IgD-negative memory B cell (primary cell): ENCODE measurements around the gene LIPE. TPM values are rescaled to one million over a fixed set of nuclear protein-coding genes. Genes with fewer than 3 reads are reported as not detected.
"Not testable (repeated sequence)": the region's sequence is repeated elsewhere in the genome, so short reads cannot be mapped to it uniquely, and the experiment has no call there.

Experiments used
- H3K27ac Mint-ChIP-seq, 3 donors: one replicate each; pipeline ENCODE4 v1.8.0; 2020 to 2022; ENCODE audit warnings: mild to moderate bottlenecking in 3 of 3, mixed read lengths in 3 of 3, moderate library complexity in 1 of 3
- H3K27me3 Mint-ChIP-seq: one replicate; pipeline ENCODE4 v1.8.0; 2021; ENCODE audit warnings: mixed read lengths
- H3K36me3 Mint-ChIP-seq: one replicate; pipeline ENCODE4 v1.8.0; 2020; ENCODE audit warnings: mild to moderate bottlenecking, mixed read lengths
- H3K4me1 Mint-ChIP-seq, 3 donors: one replicate each; pipeline ENCODE4 v1.8.0; 2020 to 2022; ENCODE audit warnings: mixed read lengths in 3 of 3, mild to moderate bottlenecking in 1 of 3
- H3K4me3 Mint-ChIP-seq, 4 donors: one replicate each; pipeline ENCODE4 v1.8.0; 2020 to 2022; ENCODE audit warnings: mild to moderate bottlenecking in 4 of 4, mixed read lengths in 4 of 4, moderate library complexity in 3 of 4
- H3K9me3 Mint-ChIP-seq, 3 donors: one replicate each; pipeline ENCODE4 v1.8.0; 2020 to 2021; ENCODE audit warnings: mixed read lengths in 3 of 3, mild to moderate bottlenecking in 1 of 3
- polyA plus RNA-seq: library from polyadenylated mRNA; unstranded; fragments of 300-500 nt; fragmentation: Illumina TruSeq; gene quantifications from one replicate; pipeline ENCODE4 v1.2.3, GENCODE V29; 2021

LIPE gene
- polyA plus RNA-seq, 1 donor from 2014 or later, result 15.0 TPM

GRCh38 chr19:42459926-42460325 lies 32.7 kb upstream of the LIPE start:
- no peaks in the 10 kb centered on the region for H3K27me3 Mint-ChIP-seq
- H3K36me3 Mint-ChIP-seq, result peaks cover 2% of the 10 kb centered on the region
- H3K4me3 Mint-ChIP-seq, result no peak overlapping the region
- H3K27ac Mint-ChIP-seq, result no peak overlapping the region
- peaks cover 4 to 20% (median 17%) of the 10 kb centered on the region in 3 donors for H3K4me1 Mint-ChIP-seq
- H3K9me3 Mint-ChIP-seq, result no peaks in the 10 kb centered on the region

- H3K4me1 Mint-ChIP-seq, result peaks cover 8 to 13% (median 9%) of the 10 kb centered on the region in 3 donors
- H3K27ac Mint-ChIP-seq, result no peak overlapping the region
- H3K36me3 Mint-ChIP-seq, result peaks cover 2% of the 10 kb centered on the region
- H3K9me3 Mint-ChIP-seq, result no peaks in the 10 kb centered on the region
- H3K27me3 Mint-ChIP-seq, result peaks cover 2% of the 10 kb centered on the region
- no peak overlapping the region for H3K4me3 Mint-ChIP-seq
Measured at GRCh38 chr19:42455621-42456081, 28.5 kb upstream of the LIPE start.

- Mint-ChIP-seq H3K27ac (no peak overlapping the region), H3K9me3 (no peaks in the 10 kb centered on the region), H3K27me3 (peaks cover 2% of the 10 kb centered on the region), H3K36me3 (peaks cover 2% of the 10 kb centered on the region), H3K4me3 (no peak overlapping the region), H3K4me1 (peaks cover 8 to 13% (median 9%) of the 10 kb centered on the region in 3 donors)
Measured at GRCh38 chr19:42455086-42455485, 27.9 kb upstream of the LIPE start.

GRCh38 chr19:42452590-42452989 lies 25.4 kb upstream of the LIPE start:
- no peak overlapping the region for H3K27ac Mint-ChIP-seq
- H3K36me3 Mint-ChIP-seq, result no peaks in the 10 kb centered on the region
- peaks cover 8 to 13% (median 9%) of the 10 kb centered on the region in 3 donors for H3K4me1 Mint-ChIP-seq
- H3K27me3 Mint-ChIP-seq, result peaks cover 2% of the 10 kb centered on the region
- no peaks in the 10 kb centered on the region for H3K9me3 Mint-ChIP-seq
- H3K4me3 Mint-ChIP-seq, result no peak overlapping the region

- Mint-ChIP-seq H3K4me3 (no peak overlapping the region), H3K27me3 (peaks cover 2% of the 10 kb centered on the region), H3K4me1 (peaks cover 4 to 13% (median 4%) of the 10 kb centered on the region in 3 donors), H3K36me3 (no peaks in the 10 kb centered on the region), H3K9me3 (no peaks in the 10 kb centered on the region), H3K27ac (no peak overlapping the region)
Measured at GRCh38 chr19:42450314-42450934, 23.2 kb upstream of the LIPE start.

GRCh38 chr19:42448306-42448705 lies 21.1 kb upstream of the LIPE start:
- H3K4me3 Mint-ChIP-seq, H3K4me1 Mint-ChIP-seq, H3K27me3 Mint-ChIP-seq, H3K9me3 Mint-ChIP-seq, H3K36me3 Mint-ChIP-seq, H3K27ac Mint-ChIP-seq: not testable (repeated sequence)

- Mint-ChIP-seq H3K9me3 (no peaks in the 10 kb centered on the region), H3K36me3 (peaks cover 2% of the 10 kb centered on the region), H3K27ac (no peak overlapping the region), H3K27me3 (no peaks in the 10 kb centered on the region), H3K4me1 (peaks cover 0 to 3% (median 0%) of the 10 kb centered on the region in 3 donors), H3K4me3 (no peak overlapping the region)
Measured at GRCh38 chr19:42445948-42446347, 18.8 kb upstream of the LIPE start.

GRCh38 chr19:42443944-42444398 lies 16.8 kb upstream of the LIPE start:
- Mint-ChIP-seq H3K4me3 (no peak overlapping the region), H3K9me3 (no peaks in the 10 kb centered on the region), H3K36me3 (peaks cover 2% of the 10 kb centered on the region), H3K27ac (no peak overlapping the region), H3K27me3 (peaks cover 2% of the 10 kb centered on the region), H3K4me1 (peaks cover 3 to 9% (median 5%) of the 10 kb centered on the region in 3 donors)

GRCh38 chr19:42442833-42443232 lies 15.6 kb upstream of the LIPE start, which contains the start of gene CXCL17:
CXCL17 (minus strand) TSS chr19:42442946; CDS start chr19:42442832, 114 bp downstream.
- Mint-ChIP-seq H3K9me3 (no peaks in the 10 kb centered on the region), H3K27me3 (peaks cover 4% of the 10 kb centered on the region), H3K4me3 (no peak within 1 kb of the TSS), H3K27ac (no peak within 1 kb of the TSS), H3K4me1 (peaks cover 3 to 12% (median 7%) of the 10 kb centered on the region in 3 donors), H3K36me3 (peaks cover 2% of the 10 kb centered on the region)

- peaks cover 3 to 12% (median 7%) of the 10 kb centered on the region in 3 donors for H3K4me1 Mint-ChIP-seq
- H3K27ac Mint-ChIP-seq, result peak overlapping the region in 1 of 3 donors; percentile 13
- peaks cover 2% of the 10 kb centered on the region for H3K36me3 Mint-ChIP-seq
- H3K4me3 Mint-ChIP-seq, result no peak overlapping the region
- peaks cover 4% of the 10 kb centered on the region for H3K27me3 Mint-ChIP-seq
- no peaks in the 10 kb centered on the region for H3K9me3 Mint-ChIP-seq
Measured at GRCh38 chr19:42441049-42441445, 13.9 kb upstream of the LIPE start.

- Mint-ChIP-seq H3K27me3 (peaks cover 4% of the 10 kb centered on the region), H3K4me1 (peaks cover 3 to 12% (median 7%) of the 10 kb centered on the region in 3 donors), H3K27ac (peak overlapping the region in 1 of 3 donors; percentile 2), H3K9me3 (no peaks in the 10 kb centered on the region), H3K36me3 (peaks cover 2% of the 10 kb centered on the region), H3K4me3 (peak overlapping the region in 1 of 4 donors; percentile 13)
Measured at GRCh38 chr19:42440357-42441048, 13.3 kb upstream of the LIPE start.

- H3K27me3 Mint-ChIP-seq, result peaks cover 4% of the 10 kb centered on the region
- H3K4me1 Mint-ChIP-seq, result peaks cover 3 to 10% (median 7%) of the 10 kb centered on the region in 3 donors
- no peaks in the 10 kb centered on the region for H3K9me3 Mint-ChIP-seq
- H3K27ac Mint-ChIP-seq, result no peak overlapping the region
- no peak overlapping the region for H3K4me3 Mint-ChIP-seq
- H3K36me3 Mint-ChIP-seq, result no peaks in the 10 kb centered on the region
Measured at GRCh38 chr19:42436006-42436405, 8.8 kb upstream of the LIPE start.

GRCh38 chr19:42435316-42435715 lies 8.1 kb upstream of the LIPE start:
- H3K4me1 Mint-ChIP-seq, result peaks cover under 1 to 4% (median 3%) of the 10 kb centered on the region in 3 donors
- H3K36me3 Mint-ChIP-seq, result no peaks in the 10 kb centered on the region
- H3K27me3 Mint-ChIP-seq, result peaks cover 2% of the 10 kb centered on the region
- no peaks in the 10 kb centered on the region for H3K9me3 Mint-ChIP-seq
- H3K4me3 Mint-ChIP-seq, result no peak overlapping the region
- no peak overlapping the region for H3K27ac Mint-ChIP-seq

GRCh38 chr19:42433503-42434260 lies 6.5 kb upstream of the LIPE start:
- Mint-ChIP-seq H3K27me3 (peaks cover 2% of the 10 kb centered on the region), H3K36me3 (no peaks in the 10 kb centered on the region), H3K27ac (no peak overlapping the region), H3K4me3 (no peak overlapping the region), H3K9me3 (no peaks in the 10 kb centered on the region), H3K4me1 (peaks cover 0 to 3% (median 3%) of the 10 kb centered on the region in 3 donors)

- Mint-ChIP-seq H3K27me3 (no peaks in the 10 kb centered on the region), H3K9me3 (no peaks in the 10 kb centered on the region), H3K36me3 (no peaks in the 10 kb centered on the region), H3K27ac (no peak overlapping the region), H3K4me3 (no peak overlapping the region), H3K4me1 (no peaks in the 10 kb centered on the region)
Measured at GRCh38 chr19:42431486-42431885, 4.3 kb upstream of the LIPE start.
